Uterus (tissue), 4 donors: ENCODE measurements around the gene PALB2. TPM values are rescaled to one million over a fixed set of nuclear protein-coding genes. Genes with fewer than 3 reads are reported as not detected.
"Not testable (repeated sequence)": the region's sequence is repeated elsewhere in the genome, so short reads cannot be mapped to it uniquely, and the experiment has no call there.

ENCODE experiments used
- DNase-seq, 2 donors: peaks; one replicate each; pipeline ENCODE4 v3.0.0-alpha.2; 2019 to 2020
- H3K27ac ChIP-seq, 2 donors: fragments of 200-600 bp; sonication (generic); 1 replicate in 1 of 2; 2 replicates in 1 of 2; pipeline ENCODE4 v1.5.1; 2016 to 2018
- H3K27me3 ChIP-seq, 2 donors: fragments of 200-600 bp; sonication (generic); one replicate each; pipeline ENCODE4 v1.5.1; 2018 to 2019; ENCODE audit warnings: control low read depth in 1 of 2
- H3K36me3 ChIP-seq, 2 donors: fragments of 200-600 bp; sonication (generic); one replicate each; pipeline ENCODE4 v1.5.1; 2019; ENCODE audit warnings: control low read depth in 1 of 2
- H3K4me1 ChIP-seq, 2 donors: fragments of 200-600 bp; sonication (generic); one replicate each; pipeline ENCODE4 v1.5.1; 2018 to 2019; ENCODE audit warnings: control low read depth in 1 of 2
- H3K4me3 ChIP-seq, 2 donors: fragments of 200-600 bp; sonication (generic); 1 replicate in 1 of 2; 2 replicates in 1 of 2; pipeline ENCODE4 v1.5.1; 2018 to 2019; ENCODE audit warnings: mild to moderate bottlenecking in 1 of 2
- H3K9me3 ChIP-seq, 2 donors: fragments of 200-600 bp; sonication (generic); one replicate each; pipeline ENCODE4 v1.5.1; 2019; ENCODE audit warnings: control low read depth in 1 of 2
- POLR2A ChIP-seq, 2 donors: fragments of 450-650 bp; IDR thresholded peaks; one replicate each; pipeline ENCODE4 v1.6.1; 2016; ENCODE audit warnings: antibody characterized with exemption in 2 of 2, mild to moderate bottlenecking in 1 of 2, moderate library complexity in 1 of 2
- intact Hi-C: fragments of 100-400 bp; cut with DNase I; formaldehyde crosslinking; loops from one replicate; pipeline ENCODE4 v1.15.1; 2023; ENCODE audit warnings: low total_unique reads
- total RNA-seq, 4 donors: library from RNA; depleted of rRNA in 3 of 4; stranded (reverse); fragments of >200 nt in 3 of 4; gene quantifications; one replicate each; pipeline versions ENCODE4 v1.1.0 to v1.2.4, GENCODE V29; 2014 to 2023
- TF ChIP-seq, protein P1 (sequence below), 4 experiments: fragments of 200-600 bp in 2 of 4; fragments of 450-650 bp in 2 of 4; sonication (generic) in 2 of 4; IDR thresholded peaks; one replicate each; pipeline ENCODE4 v1.5.1; 2016 to 2019; ENCODE audit warnings: antibody characterized with exemption in 4 of 4, mild to moderate bottlenecking in 2 of 4, moderate library complexity in 1 of 4
- donor health status: DM: yes; HTN: yes; CAD: no.

Gene PALB2
- total RNA-seq, 4 donors from 2014 or later = 1.5 to 11.3 (median 6.5) TPM

DNA sequence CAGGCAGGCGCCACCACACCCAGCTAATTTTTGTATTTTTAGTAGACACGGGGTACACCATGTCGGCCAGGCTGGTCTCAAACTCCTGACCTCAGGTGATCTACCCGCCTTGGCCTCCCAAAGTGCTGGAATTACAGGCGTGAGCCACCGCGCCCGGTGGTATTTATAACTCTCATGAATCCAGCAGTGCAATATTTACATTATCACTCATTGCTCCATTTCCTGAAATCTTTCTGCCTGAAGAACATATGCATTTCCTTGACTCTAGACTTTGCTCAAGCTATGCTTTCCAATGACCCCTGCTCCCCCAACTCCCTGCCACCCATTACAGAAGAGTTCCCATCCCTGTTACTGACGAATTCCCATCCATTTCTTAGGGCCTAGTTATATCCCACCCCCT, 25.3 kb downstream of the PALB2 start:
- Histone ChIP-seq H3K4me3 (no peak overlapping the region), H3K27me3 (no peaks in the 10 kb centered on the region), H3K9me3 (no peaks in the 10 kb centered on the region), H3K27ac (no peak overlapping the region), H3K4me1 (no peaks in the 10 kb centered on the region), H3K36me3 (no peaks in the 10 kb centered on the region)
- DNase-seq = no peak
- TF ChIP-seq, protein P1, sequence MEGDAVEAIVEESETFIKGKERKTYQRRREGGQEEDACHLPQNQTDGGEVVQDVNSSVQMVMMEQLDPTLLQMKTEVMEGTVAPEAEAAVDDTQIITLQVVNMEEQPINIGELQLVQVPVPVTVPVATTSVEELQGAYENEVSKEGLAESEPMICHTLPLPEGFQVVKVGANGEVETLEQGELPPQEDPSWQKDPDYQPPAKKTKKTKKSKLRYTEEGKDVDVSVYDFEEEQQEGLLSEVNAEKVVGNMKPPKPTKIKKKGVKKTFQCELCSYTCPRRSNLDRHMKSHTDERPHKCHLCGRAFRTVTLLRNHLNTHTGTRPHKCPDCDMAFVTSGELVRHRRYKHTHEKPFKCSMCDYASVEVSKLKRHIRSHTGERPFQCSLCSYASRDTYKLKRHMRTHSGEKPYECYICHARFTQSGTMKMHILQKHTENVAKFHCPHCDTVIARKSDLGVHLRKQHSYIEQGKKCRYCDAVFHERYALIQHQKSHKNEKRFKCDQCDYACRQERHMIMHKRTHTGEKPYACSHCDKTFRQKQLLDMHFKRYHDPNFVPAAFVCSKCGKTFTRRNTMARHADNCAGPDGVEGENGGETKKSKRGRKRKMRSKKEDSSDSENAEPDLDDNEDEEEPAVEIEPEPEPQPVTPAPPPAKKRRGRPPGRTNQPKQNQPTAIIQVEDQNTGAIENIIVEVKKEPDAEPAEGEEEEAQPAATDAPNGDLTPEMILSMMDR (IDR thresholded peaks at IDR 0.05) = no peak
- TF ChIP-seq POLR2A (IDR thresholded peaks at IDR 0.05) = no peak
- intact Hi-C loops = no loop called here

DNA sequence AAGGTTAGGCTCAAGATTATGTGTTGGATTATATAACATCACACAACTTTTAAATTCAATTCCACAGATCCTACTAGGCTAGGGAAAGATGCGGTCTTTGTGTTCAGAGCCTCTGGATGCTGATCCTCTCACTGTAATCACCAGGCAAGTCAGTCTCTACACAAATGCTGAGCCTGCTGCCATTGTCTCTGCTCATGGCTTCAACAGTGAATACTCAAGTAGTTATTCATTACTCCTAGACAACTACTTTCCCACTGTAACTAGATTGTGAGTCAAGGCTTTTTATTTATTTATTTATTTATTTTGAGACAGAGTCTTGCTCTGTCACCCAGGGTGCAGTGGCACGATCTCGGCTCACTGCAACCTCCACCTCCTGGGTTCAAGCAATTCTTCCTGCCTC, 29.2 kb downstream of the PALB2 start:
- Histone ChIP-seq H3K4me1 (no peaks in the 10 kb centered on the region), H3K27ac (no peak overlapping the region), H3K27me3 (no peaks in the 10 kb centered on the region), H3K4me3 (no peak overlapping the region), H3K9me3 (no peaks in the 10 kb centered on the region), H3K36me3 (no peaks in the 10 kb centered on the region)
- intact Hi-C loops = no loop called here
- no peak for TF ChIP-seq POLR2A (IDR thresholded peaks at IDR 0.05)
- TF ChIP-seq, protein P1 (IDR thresholded peaks at IDR 0.05) = no peak
- no peak for DNase-seq

DNA sequence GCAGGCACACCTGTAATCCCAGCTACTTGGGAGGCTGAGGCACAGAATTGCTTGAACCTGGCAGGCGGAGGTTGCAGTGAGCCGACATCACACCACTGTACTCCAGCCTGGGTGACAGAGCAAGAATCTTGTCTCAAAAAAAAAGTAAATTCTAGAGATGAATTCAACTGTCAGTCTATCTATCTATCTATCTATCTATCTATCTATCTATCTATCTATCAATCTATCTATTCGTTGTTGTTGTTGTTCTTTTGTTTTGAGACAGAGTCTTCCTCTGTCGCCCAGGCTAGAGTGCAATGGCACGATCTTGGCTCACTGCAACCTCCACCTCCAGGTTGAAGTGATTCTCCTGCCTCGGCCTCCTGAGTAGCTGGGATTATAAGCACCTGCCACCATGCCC, 30.2 kb downstream of the PALB2 start:
- H3K4me1 ChIP-seq, intact Hi-C loops, H3K4me3 ChIP-seq, H3K27me3 ChIP-seq, H3K9me3 ChIP-seq, H3K36me3 ChIP-seq, DNase-seq, H3K27ac ChIP-seq: not testable (repeated sequence)

DNA sequence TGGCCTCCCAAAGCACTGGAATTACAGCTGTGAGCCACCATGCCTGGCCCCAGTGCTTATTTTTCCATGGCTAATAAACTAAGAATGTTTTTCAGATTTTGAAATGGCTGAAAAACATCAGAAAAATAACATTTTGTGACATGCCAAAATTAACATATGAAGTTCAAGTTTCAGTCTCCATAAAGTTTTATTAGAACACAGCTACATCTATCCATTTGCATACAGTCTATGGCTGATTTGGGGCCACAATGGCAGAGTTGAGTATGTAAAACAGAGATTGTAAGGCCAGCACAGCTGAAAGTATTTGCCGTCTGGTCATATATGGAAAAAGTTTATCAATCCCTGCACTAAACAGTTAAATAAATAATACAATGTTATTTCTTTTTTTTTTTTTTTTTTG, 31.2 kb downstream of the PALB2 start:
- H3K4me3 ChIP-seq = no peak overlapping the region
- TF ChIP-seq POLR2A (IDR thresholded peaks at IDR 0.05) = no peak
- TF ChIP-seq, protein P1 (IDR thresholded peaks at IDR 0.05) = no peak
- intact Hi-C loops = no loop called here
- H3K27ac ChIP-seq = no peak overlapping the region
- no peaks in the 10 kb centered on the region for H3K36me3 ChIP-seq
- no peaks in the 10 kb centered on the region for H3K27me3 ChIP-seq
- no peak for DNase-seq
- H3K9me3 ChIP-seq = no peaks in the 10 kb centered on the region
- H3K4me1 ChIP-seq = no peaks in the 10 kb centered on the region

DNA sequence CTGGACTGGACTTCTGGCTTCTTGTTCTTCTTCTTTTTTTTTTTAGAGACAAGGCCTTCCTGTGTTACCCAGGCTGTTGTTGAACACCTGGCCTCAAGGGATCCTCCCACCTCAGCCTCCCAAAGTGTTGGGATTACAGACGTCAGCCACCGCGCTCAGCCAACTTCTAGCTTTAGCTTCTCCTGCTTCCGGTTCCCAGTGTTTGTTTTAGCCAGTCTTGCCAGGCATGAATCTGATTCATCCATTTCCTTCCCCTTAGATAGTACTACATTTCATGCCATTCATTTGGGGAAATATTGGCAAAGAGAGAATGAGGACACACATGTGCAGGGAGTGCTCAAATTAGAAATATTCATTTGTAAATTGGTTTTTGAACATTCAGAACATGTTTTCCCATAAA, 32.9 kb downstream of the PALB2 start:
- no peak overlapping the region for H3K27ac ChIP-seq
- H3K36me3 ChIP-seq = no peaks in the 10 kb centered on the region
- TF ChIP-seq, protein P1 (IDR thresholded peaks at IDR 0.05) = no peak
- TF ChIP-seq POLR2A (IDR thresholded peaks at IDR 0.05) = no peak
- H3K4me3 ChIP-seq = no peak overlapping the region
- no peaks in the 10 kb centered on the region for H3K27me3 ChIP-seq
- no peak for DNase-seq
- no peaks in the 10 kb centered on the region for H3K4me1 ChIP-seq
- no peaks in the 10 kb centered on the region for H3K9me3 ChIP-seq
- intact Hi-C loops = no loop called here

DNA sequence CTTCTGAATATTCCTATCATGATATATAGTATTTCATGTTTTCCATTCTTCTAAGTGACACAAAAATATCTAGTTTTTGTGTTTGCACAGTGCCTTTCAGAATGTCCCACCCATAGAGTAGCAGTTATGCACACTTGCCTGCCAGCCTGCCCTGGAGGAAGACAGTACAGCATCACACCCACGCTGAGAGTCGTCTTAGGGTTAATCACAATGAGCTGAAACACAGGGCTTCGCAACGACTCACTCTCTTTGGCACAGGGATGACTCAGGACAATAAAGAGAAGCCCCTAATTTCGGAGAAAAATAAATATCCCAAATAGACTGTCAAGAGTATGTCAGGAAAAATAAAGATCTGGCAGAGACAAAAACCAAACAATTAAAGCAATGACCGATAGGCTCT, 33.4 kb downstream of the PALB2 start:
- intact Hi-C loops = no loop called here
- H3K36me3 ChIP-seq = no peaks in the 10 kb centered on the region
- no peak overlapping the region for H3K27ac ChIP-seq
- no peaks in the 10 kb centered on the region for H3K27me3 ChIP-seq
- TF ChIP-seq, protein P1 (IDR thresholded peaks at IDR 0.05) = no peak
- TF ChIP-seq POLR2A (IDR thresholded peaks at IDR 0.05) = no peak
- no peak for DNase-seq
- no peaks in the 10 kb centered on the region for H3K4me1 ChIP-seq
- H3K4me3 ChIP-seq = no peak overlapping the region
- H3K9me3 ChIP-seq = no peaks in the 10 kb centered on the region
